Measurements from ENCODE around the gene MECP2.

DNA sequence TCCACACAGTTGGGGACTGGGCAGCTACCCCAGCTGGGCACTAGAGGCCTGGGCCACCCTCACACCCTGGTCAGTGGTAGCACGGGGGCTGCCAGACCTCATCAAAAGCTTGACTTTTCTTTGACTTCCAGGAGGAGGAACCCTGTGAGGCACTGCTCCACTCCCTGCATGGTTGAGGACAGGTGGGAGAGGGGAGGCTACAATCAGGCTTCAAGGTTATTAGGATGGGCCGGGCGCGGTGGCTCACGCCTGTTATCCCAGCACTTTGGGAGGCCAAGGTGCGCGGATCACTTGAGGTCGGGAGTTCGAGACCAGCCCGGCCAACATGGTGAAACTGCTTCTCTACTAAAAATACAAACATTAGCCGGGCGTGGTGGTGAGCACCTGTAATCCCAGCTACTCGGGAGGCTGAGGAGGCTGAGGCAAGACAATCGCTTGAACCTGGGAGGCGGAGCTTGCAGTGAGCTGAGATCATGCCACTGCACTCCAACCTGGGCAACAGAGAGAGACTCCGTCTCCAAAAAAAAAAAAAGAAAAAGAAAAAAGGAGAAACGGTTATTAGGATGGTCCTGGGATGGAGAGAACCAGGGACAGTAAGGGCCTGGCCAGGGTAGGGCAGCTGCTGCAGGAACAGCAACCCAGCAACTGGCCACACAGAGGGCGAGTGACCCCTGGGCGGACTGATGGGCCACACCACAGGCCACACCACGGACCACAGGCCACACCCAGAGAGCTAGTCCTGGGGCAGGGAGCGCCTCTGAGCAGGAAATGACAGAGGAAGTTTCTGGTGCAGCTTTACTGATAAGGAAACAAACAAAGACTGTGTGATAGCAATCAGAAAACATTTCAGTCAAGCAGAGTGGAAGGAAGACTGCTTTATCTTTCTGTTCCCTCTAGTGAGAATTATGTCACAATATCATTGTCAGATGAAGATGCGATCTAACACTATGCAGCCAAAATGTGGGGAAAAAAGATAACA is 26.0 kb upstream of the MECP2 start:
- TF ChIP-seq, protein P1, sequence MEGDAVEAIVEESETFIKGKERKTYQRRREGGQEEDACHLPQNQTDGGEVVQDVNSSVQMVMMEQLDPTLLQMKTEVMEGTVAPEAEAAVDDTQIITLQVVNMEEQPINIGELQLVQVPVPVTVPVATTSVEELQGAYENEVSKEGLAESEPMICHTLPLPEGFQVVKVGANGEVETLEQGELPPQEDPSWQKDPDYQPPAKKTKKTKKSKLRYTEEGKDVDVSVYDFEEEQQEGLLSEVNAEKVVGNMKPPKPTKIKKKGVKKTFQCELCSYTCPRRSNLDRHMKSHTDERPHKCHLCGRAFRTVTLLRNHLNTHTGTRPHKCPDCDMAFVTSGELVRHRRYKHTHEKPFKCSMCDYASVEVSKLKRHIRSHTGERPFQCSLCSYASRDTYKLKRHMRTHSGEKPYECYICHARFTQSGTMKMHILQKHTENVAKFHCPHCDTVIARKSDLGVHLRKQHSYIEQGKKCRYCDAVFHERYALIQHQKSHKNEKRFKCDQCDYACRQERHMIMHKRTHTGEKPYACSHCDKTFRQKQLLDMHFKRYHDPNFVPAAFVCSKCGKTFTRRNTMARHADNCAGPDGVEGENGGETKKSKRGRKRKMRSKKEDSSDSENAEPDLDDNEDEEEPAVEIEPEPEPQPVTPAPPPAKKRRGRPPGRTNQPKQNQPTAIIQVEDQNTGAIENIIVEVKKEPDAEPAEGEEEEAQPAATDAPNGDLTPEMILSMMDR (conservative IDR thresholded peaks at IDR 0.05 in 1 of 2, IDR thresholded peaks at IDR 0.05 in 1 of 2; ENCODE audit: low read depth in 1 of 2, low read length in 2 of 2) = no peak
- no peak for TF ChIP-seq EZH2 (IDR thresholded peaks at IDR 0.05; ENCODE audit: low read length, missing control alignments)

Measured in fibroblast of lung (primary cell).